HUES6 (cell line): ENCODE data around the gene FANCG.

Experiments used
- H3K27ac ChIP-seq: 2 replicates; pipeline ENCODE4 v1.7.0; 2013; ENCODE audit warnings: low read depth, mild to moderate bottlenecking, low read length, inconsistent platforms
- H3K27me3 ChIP-seq: 2 replicates; pipeline ENCODE4 v1.6.1; 2013; ENCODE audit warnings: low read length; ENCODE audit not compliant: control insufficient read depth, insufficient read depth
- H3K36me3 ChIP-seq: 2 replicates; pipeline ENCODE4 v1.6.1; 2013; ENCODE audit warnings: low read length; ENCODE audit not compliant: control insufficient read depth, insufficient read depth
- H3K4me1 ChIP-seq: 2 replicates; pipeline ENCODE4 v1.6.1; 2013; ENCODE audit warnings: low read length; ENCODE audit not compliant: control insufficient read depth, insufficient read depth
- H3K4me3 ChIP-seq: 2 replicates; pipeline ENCODE4 v1.5.1; 2013; ENCODE audit warnings: low read depth, low read length
- H3K9ac ChIP-seq: one replicate; pipeline ENCODE4 v1.6.1; 2013; ENCODE audit warnings: mild to moderate bottlenecking, low read length
- H3K9me3 ChIP-seq: 2 replicates; pipeline ENCODE4 v1.6.1; 2013; ENCODE audit warnings: low read depth, low read length; ENCODE audit not compliant: control insufficient read depth, insufficient read depth

The FANCG gene

DNA sequence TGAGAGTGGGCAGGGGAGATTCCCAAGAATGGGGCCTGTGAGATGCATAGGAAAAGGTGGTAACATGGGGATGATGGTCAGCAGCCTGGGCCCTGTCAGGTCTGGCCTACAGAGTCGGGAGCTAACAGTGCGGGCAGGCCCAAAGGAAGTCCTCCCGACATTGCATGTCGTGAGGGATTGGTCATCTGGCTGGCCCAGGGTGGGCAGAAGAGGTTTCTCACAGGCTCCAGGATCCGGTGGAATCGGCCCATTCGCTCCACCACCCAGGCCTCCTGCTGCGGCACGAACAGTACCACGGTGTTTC is 22.7 kb upstream of the FANCG start:
- H3K9me3 ChIP-seq, result no peaks in the 10 kb centered on the region
- peak overlapping the region; percentile 76; the same call in 1 of the 2 replicates for H3K27ac ChIP-seq
- peak overlapping the region; percentile 63 for H3K4me3 ChIP-seq
- H3K4me1 ChIP-seq, result peaks cover 9% of the 10 kb centered on the region
- H3K27me3 ChIP-seq, result no peaks in the 10 kb centered on the region
- peaks cover 50% of the 10 kb centered on the region for H3K36me3 ChIP-seq
- H3K9ac ChIP-seq, result peak overlapping the region; percentile 92

DNA sequence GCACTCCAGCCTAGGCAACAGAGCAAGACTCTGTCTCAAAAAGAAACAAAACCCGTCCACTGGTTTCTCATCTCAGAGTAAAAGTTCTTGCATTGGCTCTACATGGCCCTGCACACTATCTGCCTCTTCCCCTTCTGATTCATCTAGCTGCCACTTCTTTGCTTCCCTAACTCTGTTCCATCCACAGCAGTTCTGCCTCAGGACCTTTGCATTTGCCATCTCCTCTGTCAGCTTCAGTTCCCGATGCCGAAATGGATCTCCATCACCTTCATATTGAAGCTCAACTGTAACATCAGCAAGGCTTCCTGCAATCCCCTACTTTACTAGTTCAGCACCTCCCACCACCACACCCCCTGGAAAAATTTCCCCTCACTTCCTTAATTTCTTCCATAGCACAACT is 17.8 kb upstream of the FANCG start:
- peaks cover 52% of the 10 kb centered on the region for H3K36me3 ChIP-seq
- H3K4me1 ChIP-seq, result peaks cover 8% of the 10 kb centered on the region
- no peaks in the 10 kb centered on the region for H3K27me3 ChIP-seq
- H3K4me3 ChIP-seq, result no peak overlapping the region
- H3K9me3 ChIP-seq, result no peaks in the 10 kb centered on the region
- H3K9ac ChIP-seq, result no peak overlapping the region
- no peak overlapping the region for H3K27ac ChIP-seq

GRCh38 chr9:35096035-35096849 is 16.5 kb upstream of the FANCG start, which contains the start of gene PIGO:
Gene PIGO, minus strand, starts transcription at chr9:35096591. Its CDS starts 1,026 bp downstream, at chr9:35095565.
- peak within 1 kb of the TSS; percentile 98 for H3K27ac ChIP-seq
- H3K27me3 ChIP-seq, result no peaks in the 10 kb centered on the region
- peaks cover 2% of the 10 kb centered on the region; the same call in 1 of the 2 replicates for H3K4me1 ChIP-seq
- peaks cover 56% of the 10 kb centered on the region for H3K36me3 ChIP-seq
- no peaks in the 10 kb centered on the region for H3K9me3 ChIP-seq
- H3K4me3 ChIP-seq, result peak within 1 kb of the TSS; percentile 96
- peak within 1 kb of the TSS; percentile 99 for H3K9ac ChIP-seq

DNA sequence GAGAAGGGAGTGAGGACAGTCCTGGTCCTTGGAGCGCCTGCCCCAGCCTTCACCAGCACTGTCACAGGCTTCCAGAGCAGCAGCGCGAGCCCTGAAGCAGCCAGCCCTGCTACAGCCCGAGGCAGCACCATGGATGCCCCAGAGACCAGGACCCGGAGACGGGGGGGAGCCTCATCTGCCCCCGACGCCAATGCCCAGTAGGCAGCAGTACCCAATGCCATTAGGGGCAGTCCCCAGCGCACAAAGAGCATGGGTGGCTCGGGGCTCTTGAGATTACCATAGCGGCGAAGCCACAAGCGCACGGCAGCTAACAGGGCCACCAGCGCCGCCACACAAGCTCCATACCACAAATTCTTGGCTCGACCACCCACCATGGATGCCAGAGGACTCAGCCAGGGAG is 11.8 kb upstream of the FANCG start:
- Histone ChIP-seq H3K9ac (no peak overlapping the region), H3K4me3 (no peak overlapping the region), H3K36me3 (peaks cover 79% of the 10 kb centered on the region), H3K27ac (no peak overlapping the region), H3K27me3 (no peaks in the 10 kb centered on the region), H3K9me3 (no peaks in the 10 kb centered on the region), H3K4me1 (no peaks in the 10 kb centered on the region)

GRCh38 chr9:35089434-35089833 is 9.7 kb upstream of the FANCG start:
- Histone ChIP-seq H3K4me1 (no peaks in the 10 kb centered on the region), H3K27me3 (no peaks in the 10 kb centered on the region), H3K4me3 (no peak overlapping the region), H3K27ac (no peak overlapping the region), H3K9me3 (no peaks in the 10 kb centered on the region), H3K9ac (no peak overlapping the region), H3K36me3 (peaks cover 74% of the 10 kb centered on the region)

GRCh38 chr9:35085078-35085477 is 5.3 kb upstream of the FANCG start:
- Histone ChIP-seq H3K9ac (no peak overlapping the region), H3K9me3 (no peaks in the 10 kb centered on the region), H3K36me3 (peaks cover 33% of the 10 kb centered on the region), H3K27ac (no peak overlapping the region), H3K4me3 (no peak overlapping the region), H3K27me3 (no peaks in the 10 kb centered on the region), H3K4me1 (no peaks in the 10 kb centered on the region)

- peak overlapping the region; percentile 91 for H3K4me3 ChIP-seq
- peaks cover 43% of the 10 kb centered on the region for H3K36me3 ChIP-seq
- peak overlapping the region; percentile 88 for H3K9ac ChIP-seq
- H3K4me1 ChIP-seq, result peaks cover 4% of the 10 kb centered on the region; the same call in 1 of the 2 replicates
- H3K27ac ChIP-seq, result peak overlapping the region; percentile 78
- H3K27me3 ChIP-seq, result no peaks in the 10 kb centered on the region
- no peaks in the 10 kb centered on the region for H3K9me3 ChIP-seq
These were observed 709 bp downstream of the FANCG start for GRCh38 chr9:35079041-35079425.

- H3K4me3 ChIP-seq, result peak overlapping the region; percentile 91
These were observed 1.7 kb downstream of the FANCG start for GRCh38 chr9:35078066-35078465.

GRCh38 chr9:35076848-35077247 is 2.9 kb downstream of the FANCG start:
- Histone ChIP-seq H3K4me3 (no peak overlapping the region), H3K9me3 (no peaks in the 10 kb centered on the region), H3K36me3 (peaks cover 51% of the 10 kb centered on the region), H3K27me3 (no peaks in the 10 kb centered on the region), H3K4me1 (peaks cover 10% of the 10 kb centered on the region; the same call in 1 of the 2 replicates), H3K27ac (no peak overlapping the region), H3K9ac (no peak overlapping the region)

More at GRCh38 chr9:35078066-35078465, 1.7 kb downstream of the FANCG start:
- Histone ChIP-seq H3K4me1 (peaks cover 7% of the 10 kb centered on the region; the same call in 1 of the 2 replicates), H3K9ac (peak overlapping the region; percentile 88), H3K27me3 (no peaks in the 10 kb centered on the region), H3K36me3 (peaks cover 51% of the 10 kb centered on the region), H3K9me3 (no peaks in the 10 kb centered on the region), H3K27ac (no peak overlapping the region)

- H3K36me3 ChIP-seq, result peaks cover 56% of the 10 kb centered on the region
- peaks cover 14% of the 10 kb centered on the region for H3K4me1 ChIP-seq
These were observed 4.4 kb downstream of the FANCG start for GRCh38 chr9:35075358-35075757.

DNA sequence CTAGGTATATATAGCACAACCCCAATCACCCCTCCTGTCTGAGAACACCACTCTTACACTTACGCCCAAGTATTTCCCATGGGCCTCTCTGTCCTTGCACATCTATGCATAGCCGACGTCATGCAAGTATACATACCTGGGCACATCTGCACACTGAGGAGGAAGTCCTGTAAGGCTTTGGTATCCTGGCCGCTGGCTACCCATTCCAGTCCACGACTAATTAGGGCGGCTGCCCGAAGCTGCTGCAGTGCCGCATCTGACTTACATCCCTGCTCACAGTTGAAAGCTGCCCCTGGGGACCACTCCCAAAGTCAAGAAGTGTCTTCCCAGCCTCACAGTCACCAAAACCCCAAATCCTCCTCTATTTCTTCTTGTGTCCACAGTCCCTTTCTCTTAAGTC is 5.0 kb downstream of the FANCG start:
- Histone ChIP-seq H3K9ac (no peak overlapping the region), H3K36me3 (peaks cover 62% of the 10 kb centered on the region), H3K27ac (no peak overlapping the region), H3K9me3 (no peaks in the 10 kb centered on the region), H3K4me1 (peaks cover 19% of the 10 kb centered on the region), H3K27me3 (no peaks in the 10 kb centered on the region), H3K4me3 (no peak overlapping the region)

More at GRCh38 chr9:35075358-35075757, 4.4 kb downstream of the FANCG start:
- no peak overlapping the region for H3K4me3 ChIP-seq
- H3K9ac ChIP-seq, result no peak overlapping the region
- H3K9me3 ChIP-seq, result no peaks in the 10 kb centered on the region
- no peak overlapping the region for H3K27ac ChIP-seq
- no peaks in the 10 kb centered on the region for H3K27me3 ChIP-seq
